ENCODE results near the gene MYO5B. TPM values are rescaled to one million over a fixed set of nuclear protein-coding genes. Genes with fewer than 3 reads are reported as not detected.
"Not testable (repeated sequence)": the region's sequence is repeated elsewhere in the genome, so short reads cannot be mapped to it uniquely, and the experiment has no call there.

The MYO5B gene
- total RNA-seq (2022), result 25.9 and 26.7 TPM in 2 replicates
- Bru-seq, nascent RNA, result percentile 63 among the genes with signal in this experiment
- percentile 67 among the genes with signal in this experiment for BruChase-seq, experiment 1, labeled RNA remaining after a 6-hour chase
- BruChase-seq, experiment 2, labeled RNA remaining after a 2-hour chase, result percentile 54 among the genes with signal in this experiment
- long read RNA-seq, transcript MYO5B-207 (9 exons, 1,693 nt), result major isoform, 34 of 58 reads
- long read RNA-seq, partial matches to known transcripts, result 7 of 58 reads
- long read RNA-seq, other reads (novel, unspliced or antisense), result 16 of 58 reads

DNA sequence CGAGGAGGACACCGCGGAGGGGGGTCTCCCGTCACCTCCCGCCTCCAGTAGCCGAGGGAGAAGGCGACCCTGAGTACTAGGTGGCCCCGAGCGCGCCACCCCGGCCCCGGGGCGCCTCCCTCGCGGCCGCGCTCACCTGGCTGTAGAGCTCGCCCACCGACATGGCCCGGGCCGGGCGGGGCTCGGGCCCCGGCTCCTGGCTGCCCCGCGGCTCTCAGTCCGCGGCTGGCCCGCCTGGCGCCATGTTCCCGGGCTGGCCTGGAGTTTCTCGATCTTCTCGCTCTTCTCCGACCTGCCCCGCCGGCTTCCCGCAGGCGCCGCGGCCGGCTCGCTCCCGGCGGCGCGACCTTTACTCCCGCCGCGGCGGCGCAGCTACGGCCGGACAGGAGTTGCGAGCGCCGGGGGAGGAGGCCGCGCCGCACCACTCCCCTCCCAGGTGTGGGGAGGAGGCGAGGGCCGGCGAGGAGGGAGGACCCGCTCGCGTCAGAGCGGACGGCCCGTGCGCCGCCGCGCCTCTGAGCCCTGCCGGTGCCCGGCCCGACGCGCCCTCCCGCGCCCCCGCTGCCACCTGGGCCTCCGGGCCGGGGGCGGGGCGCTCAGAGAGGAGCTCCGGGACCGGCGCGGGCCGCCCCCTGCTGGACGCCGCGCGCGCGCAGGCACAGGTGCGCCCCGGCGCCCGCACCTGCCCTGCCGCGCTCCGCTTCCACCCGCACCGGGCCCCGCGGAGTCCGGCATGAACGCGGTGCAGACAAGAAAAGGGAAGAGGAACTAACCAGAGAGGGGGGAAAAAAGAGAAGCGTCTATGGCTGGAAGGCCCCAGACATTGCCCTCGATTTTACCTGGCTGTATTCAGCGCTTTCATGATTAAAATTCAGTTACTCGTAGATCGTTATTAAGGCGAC is at the start of gene MYO5B:
Gene MYO5B (minus strand): TSS at position 517 of the 902 bp plus-strand sequence. CDS start 354 bp downstream, at position 163.
- peaks cover 22% of the 10 kb centered on the region for H3K4me1 Mint-ChIP-seq (ENCODE audit: insufficient read depth, unreplicated experiment)
- peak within 1 kb of the TSS; percentile 71 for H3K4me3 Mint-ChIP-seq (ENCODE audit: unreplicated experiment)
- ChIA-PET POLR2A (interaction anchor here (0.7 to 3.0 kb wide), 15 partner anchors 9 to 382 kb away, joined by 3 to 12 read pairs (median 4); no protein-coding TSS in a partner anchor), CTCF (interaction anchor here (0.6 to 3.1 kb wide), 24 partner anchors 8 to 241 kb away, joined by 3 to 10 read pairs (median 4); no protein-coding TSS in a partner anchor)
- H3K27ac Mint-ChIP-seq (ENCODE audit: low read depth, unreplicated experiment), result no peak within 1 kb of the TSS
- TF ChIP-seq, protein P1, sequence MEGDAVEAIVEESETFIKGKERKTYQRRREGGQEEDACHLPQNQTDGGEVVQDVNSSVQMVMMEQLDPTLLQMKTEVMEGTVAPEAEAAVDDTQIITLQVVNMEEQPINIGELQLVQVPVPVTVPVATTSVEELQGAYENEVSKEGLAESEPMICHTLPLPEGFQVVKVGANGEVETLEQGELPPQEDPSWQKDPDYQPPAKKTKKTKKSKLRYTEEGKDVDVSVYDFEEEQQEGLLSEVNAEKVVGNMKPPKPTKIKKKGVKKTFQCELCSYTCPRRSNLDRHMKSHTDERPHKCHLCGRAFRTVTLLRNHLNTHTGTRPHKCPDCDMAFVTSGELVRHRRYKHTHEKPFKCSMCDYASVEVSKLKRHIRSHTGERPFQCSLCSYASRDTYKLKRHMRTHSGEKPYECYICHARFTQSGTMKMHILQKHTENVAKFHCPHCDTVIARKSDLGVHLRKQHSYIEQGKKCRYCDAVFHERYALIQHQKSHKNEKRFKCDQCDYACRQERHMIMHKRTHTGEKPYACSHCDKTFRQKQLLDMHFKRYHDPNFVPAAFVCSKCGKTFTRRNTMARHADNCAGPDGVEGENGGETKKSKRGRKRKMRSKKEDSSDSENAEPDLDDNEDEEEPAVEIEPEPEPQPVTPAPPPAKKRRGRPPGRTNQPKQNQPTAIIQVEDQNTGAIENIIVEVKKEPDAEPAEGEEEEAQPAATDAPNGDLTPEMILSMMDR (IDR thresholded peaks at IDR 0.05; ENCODE audit: unreplicated experiment), result peak; percentile 49
- H3K36me3 Mint-ChIP-seq (ENCODE audit: insufficient read depth, unreplicated experiment), result no peaks in the 10 kb centered on the region
- H3K27me3 Mint-ChIP-seq (ENCODE audit: insufficient read depth, unreplicated experiment), result peaks cover 31% of the 10 kb centered on the region
- intact Hi-C loops (cut with micrococcal nuclease), result loop anchor here (1.0 to 5.0 kb wide), 4 partner anchors 53 to 182 kb away; no protein-coding TSS in a partner anchor
- H3K9me3 Mint-ChIP-seq (ENCODE audit: unreplicated experiment), result no peaks in the 10 kb centered on the region
- DNase-seq (ENCODE audit: unreplicated experiment), result peak; percentile 78
- no TSS peak for BruUV-seq (replicated peaks)

DNA sequence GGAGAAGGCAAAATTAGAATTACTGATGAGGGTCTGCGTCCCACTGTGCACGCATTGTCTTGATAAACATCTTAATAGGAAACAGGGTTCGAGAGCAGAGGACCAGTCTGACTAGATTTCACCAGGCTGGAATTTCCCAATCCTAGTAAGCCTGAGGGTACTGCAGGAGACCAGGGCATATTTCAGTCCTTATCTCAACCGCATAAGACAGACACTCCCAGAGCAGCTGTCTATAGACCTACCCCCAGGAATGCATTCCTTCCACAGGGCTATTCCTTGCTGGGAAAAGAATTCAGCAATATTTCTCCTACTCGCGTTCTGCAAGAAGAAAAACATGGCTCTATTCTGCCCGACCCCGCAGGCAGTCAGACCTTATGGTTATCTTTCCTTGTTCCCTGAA is 46.8 kb upstream of the MYO5B start:
- BruUV-seq (replicated peaks); H3K27ac Mint-ChIP-seq (ENCODE audit: low read depth, unreplicated experiment); H3K9me3 Mint-ChIP-seq (ENCODE audit: unreplicated experiment); DNase-seq (ENCODE audit: unreplicated experiment); intact Hi-C loops (cut with micrococcal nuclease); H3K27me3 Mint-ChIP-seq (ENCODE audit: insufficient read depth, unreplicated experiment); H3K36me3 Mint-ChIP-seq (ENCODE audit: insufficient read depth, unreplicated experiment); H3K4me3 Mint-ChIP-seq (ENCODE audit: unreplicated experiment); H3K4me1 Mint-ChIP-seq (ENCODE audit: insufficient read depth, unreplicated experiment): not testable (repeated sequence)
- ChIA-PET CTCF (interaction anchor here (1.2 kb wide), 1 partner anchor 23 kb away, joined by 4 read pairs; no protein-coding TSS in a partner anchor), POLR2A (interaction anchor here (1.3 kb wide), 1 partner anchor 19 kb away, joined by 3 read pairs; no protein-coding TSS in a partner anchor)

GRCh38 chr18:50240080-50240563 is 45.2 kb upstream of the MYO5B start:
- DNase-seq (ENCODE audit: unreplicated experiment), result peak; percentile 67
- BruUV-seq (replicated peaks), result no TSS peak
- ChIA-PET POLR2A (interaction anchor here (1.5 kb wide), 1 partner anchor 40 kb away, joined by 5 read pairs; no protein-coding TSS in a partner anchor), CTCF (interaction anchor here (0.5 to 1.7 kb wide), 2 partner anchors 117 to 126 kb away, joined by 4 to 5 read pairs; no protein-coding TSS in a partner anchor)
- TF ChIP-seq, protein P1 (IDR thresholded peaks at IDR 0.05; ENCODE audit: unreplicated experiment), result no peak
- H3K9me3 Mint-ChIP-seq (ENCODE audit: unreplicated experiment), result peaks cover 10% of the 10 kb centered on the region
- H3K27ac Mint-ChIP-seq (ENCODE audit: low read depth, unreplicated experiment), result peak overlapping the region; percentile 66
- peaks cover 8% of the 10 kb centered on the region for H3K4me1 Mint-ChIP-seq (ENCODE audit: insufficient read depth, unreplicated experiment)
- no peak overlapping the region for H3K4me3 Mint-ChIP-seq (ENCODE audit: unreplicated experiment)
- H3K27me3 Mint-ChIP-seq (ENCODE audit: insufficient read depth, unreplicated experiment), result no peaks in the 10 kb centered on the region
- peaks cover 9% of the 10 kb centered on the region for H3K36me3 Mint-ChIP-seq (ENCODE audit: insufficient read depth, unreplicated experiment)
- intact Hi-C loops (cut with micrococcal nuclease), result no loop called here

DNA sequence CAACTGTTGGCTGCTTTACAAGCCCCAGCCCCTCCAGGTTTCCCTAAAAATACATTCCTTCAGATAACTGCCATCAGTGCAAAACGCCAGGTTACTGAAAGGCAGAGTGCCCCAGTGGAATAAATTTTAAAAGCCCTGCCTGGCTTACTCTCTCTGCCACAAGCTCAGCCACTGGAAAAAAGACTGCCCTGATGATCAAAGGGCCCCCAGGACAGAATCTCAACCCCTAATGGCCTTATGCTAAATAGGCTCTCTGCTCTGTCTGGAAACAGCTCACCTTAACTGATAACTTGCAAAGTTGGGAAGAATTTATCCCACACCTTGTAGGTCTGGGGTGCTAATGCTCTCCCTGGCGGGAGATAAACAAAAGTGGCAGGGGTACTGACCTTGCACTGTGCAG is 37.5 kb upstream of the MYO5B start:
- H3K27me3 Mint-ChIP-seq (ENCODE audit: insufficient read depth, unreplicated experiment), result no peaks in the 10 kb centered on the region
- peak overlapping the region; percentile 17 for H3K27ac Mint-ChIP-seq (ENCODE audit: low read depth, unreplicated experiment)
- H3K36me3 Mint-ChIP-seq (ENCODE audit: insufficient read depth, unreplicated experiment), result no peaks in the 10 kb centered on the region
- TF ChIP-seq, protein P1 (IDR thresholded peaks at IDR 0.05; ENCODE audit: unreplicated experiment), result no peak
- H3K4me3 Mint-ChIP-seq (ENCODE audit: unreplicated experiment), result no peak overlapping the region
- POLR2A ChIA-PET, result interaction anchor here (0.6 kb wide), 1 partner anchor 91 kb away, joined by 3 read pairs; no protein-coding TSS in a partner anchor
- intact Hi-C loops (cut with micrococcal nuclease), result no loop called here
- peaks cover 14% of the 10 kb centered on the region for H3K4me1 Mint-ChIP-seq (ENCODE audit: insufficient read depth, unreplicated experiment)
- no peak for DNase-seq (ENCODE audit: unreplicated experiment)
- no TSS peak for BruUV-seq (replicated peaks)
- CTCF ChIA-PET, result interaction anchor here (0.7 to 1.1 kb wide), 2 partner anchors 29 to 88 kb away, joined by 3 to 4 read pairs; no protein-coding TSS in a partner anchor
- no peaks in the 10 kb centered on the region for H3K9me3 Mint-ChIP-seq (ENCODE audit: unreplicated experiment)
